ENCODE results near the gene GNAQ.

- TF ChIP-seq GATA2 (IDR thresholded peaks at IDR 0.05; ENCODE audit: low read depth, low read length) (no peak), GATA3 (IDR thresholded peaks at IDR 0.05; ENCODE audit: low read depth, low read length) (no peak)
Observed at GRCh38 chr9:77991191-77991590, 40.4 kb downstream of the GNAQ start.

Measured in SH-SY5Y (cell line).